Astrocyte (in vitro differentiated cells and primary cell): ENCODE results near the gene EMC10. TPM values are rescaled to one million over a fixed set of nuclear protein-coding genes. Genes with fewer than 3 reads are reported as not detected.
A peak's percentile ranks its signal among the peaks of the same experiment; 100 is the strongest.

Experiments
- DNase-seq: peaks from one replicate; pipeline ENCODE4 v3.0.0-alpha.2; 2010; ENCODE audit warnings: low read depth
- FAIRE-seq: peaks from 2 replicates; lab custom pipeline; 2011; peaks lifted over from hg19 to GRCh38; lab: Jason Lieb, UNC
- H2AFZ ChIP-seq: 2 replicates; pipeline ENCODE4 v1.6.0; 2012; ENCODE audit warnings: low read depth, low read length, inconsistent platforms
- H3K27ac ChIP-seq: 2 replicates; pipeline ENCODE4 v1.5.1; 2011; ENCODE audit warnings: low read depth, low read length, inconsistent platforms
- H3K27me3 ChIP-seq: 2 replicates; pipeline ENCODE4 v1.6.0; 2011; ENCODE audit warnings: low read length, inconsistent platforms; ENCODE audit not compliant: insufficient read depth
- H3K36me3 ChIP-seq: 2 replicates; pipeline ENCODE4 v1.5.1; 2011; ENCODE audit warnings: low read length, inconsistent platforms; ENCODE audit not compliant: insufficient read depth
- H3K4me1 ChIP-seq: 2 replicates; pipeline ENCODE4 v1.5.1; 2011; ENCODE audit warnings: low read length, inconsistent platforms; ENCODE audit not compliant: insufficient read depth
- H3K4me2 ChIP-seq: 2 replicates; pipeline ENCODE4 v1.6.0; 2012; ENCODE audit warnings: low read length, inconsistent platforms
- H3K4me3 ChIP-seq: 2 replicates; pipeline ENCODE4 v1.5.1; 2011; ENCODE audit warnings: low read depth, mild to moderate bottlenecking, low read length, inconsistent platforms; ENCODE audit not compliant: insufficient read depth
- H3K79me2 ChIP-seq: 2 replicates; pipeline ENCODE4 v1.6.0; 2012; ENCODE audit warnings: mild to moderate bottlenecking, low read length, inconsistent platforms; ENCODE audit not compliant: insufficient read depth
- H3K9ac ChIP-seq: 2 replicates; pipeline ENCODE4 v1.6.0; 2012; ENCODE audit warnings: mild to moderate bottlenecking, low read length, inconsistent platforms
- H3K9me3 ChIP-seq: 2 replicates; pipeline ENCODE4 v1.5.1; 2012; ENCODE audit warnings: low read depth, mild to moderate bottlenecking, low read length, inconsistent platforms; ENCODE audit not compliant: insufficient read depth
- H4K20me1 ChIP-seq: 2 replicates; pipeline ENCODE4 v1.6.0; 2012; ENCODE audit warnings: low read length, inconsistent platforms; ENCODE audit not compliant: insufficient read depth
- H3K27ac Mint-ChIP-seq: one replicate; pipeline ENCODE4 v1.8.0; 2021; ENCODE audit warnings: mild to moderate bottlenecking, mixed read lengths; ENCODE audit not compliant: unreplicated experiment
- H3K27me3 Mint-ChIP-seq: one replicate; pipeline ENCODE4 v1.8.0; 2021; ENCODE audit warnings: low read depth, mixed read lengths; ENCODE audit not compliant: unreplicated experiment
- H3K36me3 Mint-ChIP-seq: one replicate; pipeline ENCODE4 v1.8.0; 2021; ENCODE audit warnings: low read depth, mixed read lengths; ENCODE audit not compliant: unreplicated experiment
- H3K4me1 Mint-ChIP-seq: one replicate; pipeline ENCODE4 v1.8.0; 2021; ENCODE audit warnings: low read depth, mixed read lengths; ENCODE audit not compliant: unreplicated experiment
- H3K4me3 Mint-ChIP-seq: one replicate; pipeline ENCODE4 v1.8.0; 2021; ENCODE audit warnings: mild to moderate bottlenecking, moderate library complexity, mixed read lengths; ENCODE audit not compliant: unreplicated experiment
- H3K9me3 Mint-ChIP-seq: one replicate; pipeline ENCODE4 v1.8.0; 2021; ENCODE audit warnings: mild to moderate bottlenecking, mixed read lengths; ENCODE audit not compliant: unreplicated experiment
- CTCF ChIP-seq: IDR thresholded peaks from 2 replicates; pipeline ENCODE4 v1.5.1; 2011; ENCODE audit warnings: low read depth, mild to moderate bottlenecking, inconsistent platforms, low read length, moderate library complexity; ENCODE audit not compliant: insufficient read depth
- EZH2 ChIP-seq: IDR thresholded peaks from 2 replicates; pipeline ENCODE4 v1.6.1; 2012; ENCODE audit warnings: mild to moderate bottlenecking, low read length, inconsistent platforms; ENCODE audit not compliant: insufficient read depth
- total RNA-seq: library from RNA; stranded (reverse); gene quantifications from 2 replicates; pipeline ENCODE4 v1.2.1, GENCODE V29; 2021

The EMC10 gene
- total RNA-seq, 1 donor from 2014 or later, result not detected

GRCh38 chr19:50475736-50476223, 527 bp upstream of the EMC10 start:
- Histone ChIP-seq H3K4me2 (peak overlapping the region; percentile 98), H3K4me3 (no peak overlapping the region), H3K36me3 (no peaks in the 10 kb centered on the region), H4K20me1 (peaks cover 16% of the 10 kb centered on the region), H3K9ac (no peak overlapping the region), H3K9me3 (no peaks in the 10 kb centered on the region), H2AFZ (peak overlapping the region; percentile 99), H3K79me2 (peaks cover 25% of the 10 kb centered on the region), H3K27ac (no peak overlapping the region), H3K27me3 (no peaks in the 10 kb centered on the region), H3K4me1 (peaks cover 5% of the 10 kb centered on the region)
- no peaks in the 10 kb centered on the region for H3K4me1 Mint-ChIP-seq
- no peaks in the 10 kb centered on the region for H3K36me3 Mint-ChIP-seq
- no peak for FAIRE-seq
- H3K27ac Mint-ChIP-seq, result no peak overlapping the region
- peaks cover 24% of the 10 kb centered on the region for H3K9me3 Mint-ChIP-seq
- DNase-seq, result no peak
- H3K27me3 Mint-ChIP-seq, result no peaks in the 10 kb centered on the region
- TF ChIP-seq EZH2, result no peak
- TF ChIP-seq CTCF, result no peak
- H3K4me3 Mint-ChIP-seq, result no peak overlapping the region

GRCh38 chr19:50476907-50477238, 566 bp downstream of the EMC10 start:
- peaks cover 25% of the 10 kb centered on the region for H3K79me2 ChIP-seq
- H3K27ac ChIP-seq, result peak overlapping the region; percentile 70
- H3K9me3 ChIP-seq, result no peaks in the 10 kb centered on the region
- no peak for TF ChIP-seq EZH2
- no peak for TF ChIP-seq CTCF
- peak overlapping the region; percentile 97 for H3K9ac ChIP-seq
- Mint-ChIP-seq H3K27ac (no peak overlapping the region), H3K4me3 (no peak overlapping the region), H3K4me1 (no peaks in the 10 kb centered on the region), H3K36me3 (no peaks in the 10 kb centered on the region), H3K27me3 (no peaks in the 10 kb centered on the region), H3K9me3 (peaks cover 27% of the 10 kb centered on the region)
- peak overlapping the region; percentile 98 for H3K4me3 ChIP-seq
- H3K4me2 ChIP-seq, result peak overlapping the region; percentile 98
- no peak for DNase-seq
- H3K27me3 ChIP-seq, result no peaks in the 10 kb centered on the region
- H2AFZ ChIP-seq, result peak overlapping the region; percentile 99
- no peak for FAIRE-seq
- peaks cover 5% of the 10 kb centered on the region for H3K4me1 ChIP-seq
- H3K36me3 ChIP-seq, result no peaks in the 10 kb centered on the region
- H4K20me1 ChIP-seq, result peaks cover 20% of the 10 kb centered on the region

GRCh38 chr19:50477751-50478515, 1.6 kb downstream of the EMC10 start:
- Mint-ChIP-seq H3K9me3 (peaks cover 25% of the 10 kb centered on the region), H3K27ac (no peak overlapping the region), H3K27me3 (no peaks in the 10 kb centered on the region), H3K4me1 (no peaks in the 10 kb centered on the region), H3K4me3 (no peak overlapping the region), H3K36me3 (no peaks in the 10 kb centered on the region)
- peaks cover 25% of the 10 kb centered on the region for H3K79me2 ChIP-seq
- H3K4me3 ChIP-seq, result peak overlapping the region; percentile 98
- H3K9ac ChIP-seq, result peak overlapping the region; percentile 97
- no peaks in the 10 kb centered on the region for H3K36me3 ChIP-seq
- FAIRE-seq (no peak), DNase-seq (no peak)
- H3K4me1 ChIP-seq, result peaks cover 5% of the 10 kb centered on the region
- peak overlapping the region; percentile 98 for H3K4me2 ChIP-seq
- no peaks in the 10 kb centered on the region for H3K27me3 ChIP-seq
- H3K9me3 ChIP-seq, result no peaks in the 10 kb centered on the region
- H3K27ac ChIP-seq, result no peak overlapping the region
- TF ChIP-seq CTCF (no peak), EZH2 (no peak)
- H2AFZ ChIP-seq, result no peak overlapping the region
- peaks cover 20% of the 10 kb centered on the region for H4K20me1 ChIP-seq
